GM21367 (cell line): ENCODE measurements around the gene CAMK1.
"Not testable (repeated sequence)": the region's sequence is repeated elsewhere in the genome, so short reads cannot be mapped to it uniquely, and the experiment has no call there.

Experiments
- ATAC-seq: cut with Tn5 transposase; IDR thresholded peaks from one replicate; pipeline ENCODE4 v1.9.1; 2021; ENCODE audit not compliant: unreplicated experiment

The CAMK1 gene

GRCh38 chr3:9776896-9777693 lies 7.3 kb upstream of the CAMK1 start:
- ATAC-seq, result no peak

GRCh38 chr3:9771007-9771406 lies 1.3 kb upstream of the CAMK1 start:
- ATAC-seq, result not testable (repeated sequence)

- ATAC-seq, result no peak
Observed at GRCh38 chr3:9770276-9770812, 597 bp upstream of the CAMK1 start.

GRCh38 chr3:9769012-9769411 lies 735 bp downstream of the CAMK1 start:
- ATAC-seq, result no peak

GRCh38 chr3:9768141-9768775 lies 1.5 kb downstream of the CAMK1 start:
- no peak for ATAC-seq

GRCh38 chr3:9767418-9767817 lies 2.3 kb downstream of the CAMK1 start:
- no peak for ATAC-seq

- no peak for ATAC-seq
Observed at GRCh38 chr3:9765865-9766264, 3.9 kb downstream of the CAMK1 start.

- no peak for ATAC-seq
Observed at GRCh38 chr3:9762871-9763270, 6.9 kb downstream of the CAMK1 start.

GRCh38 chr3:9761919-9762318 lies 7.8 kb downstream of the CAMK1 start:
- ATAC-seq, result no peak

GRCh38 chr3:9760779-9761505 lies 8.8 kb downstream of the CAMK1 start:
- no peak for ATAC-seq

- no peak for ATAC-seq
Observed at GRCh38 chr3:9757427-9757826, 12.3 kb downstream of the CAMK1 start.

GRCh38 chr3:9754678-9755077 lies 15.1 kb downstream of the CAMK1 start:
- ATAC-seq, result no peak

GRCh38 chr3:9750556-9751411 lies 19.0 kb downstream of the CAMK1 start:
- no peak for ATAC-seq

GRCh38 chr3:9749645-9750555 lies 19.8 kb downstream of the CAMK1 start, which contains the start of gene OGG1:
Gene OGG1, plus strand, starts transcription at chr3:9749952. Its CDS starts 335 bp downstream, at chr3:9750287.
- ATAC-seq, result peak; percentile 86

GRCh38 chr3:9749296-9749644 lies 20.5 kb downstream of the CAMK1 start:
- no peak for ATAC-seq

GRCh38 chr3:9748031-9748430 lies 21.7 kb downstream of the CAMK1 start:
- ATAC-seq, result no peak

- no peak for ATAC-seq
Observed at GRCh38 chr3:9747267-9747666, 22.5 kb downstream of the CAMK1 start.

GRCh38 chr3:9746330-9746729 lies 23.4 kb downstream of the CAMK1 start:
- ATAC-seq, result no peak

- no peak for ATAC-seq
Observed at GRCh38 chr3:9745521-9745920, 24.2 kb downstream of the CAMK1 start.

- ATAC-seq, result no peak
Observed at GRCh38 chr3:9744162-9744561, 25.6 kb downstream of the CAMK1 start.
